ELF-1 (cell line): ENCODE results near the gene PRKG1.

Source experiments
- DNase-seq: peaks from one replicate; pipeline ENCODE4 v3.0.0-alpha.2; 2016; ENCODE audit warnings: low read depth, low spot score

PRKG1 gene

GRCh38 chr10:51920672-51921071, 846.4 kb downstream of the PRKG1 start:
- no peak for DNase-seq

- DNase-seq, result no peak
Measured at GRCh38 chr10:51924359-51924758, 850.1 kb downstream of the PRKG1 start.

GRCh38 chr10:51926337-51926736, 852.0 kb downstream of the PRKG1 start:
- no peak for DNase-seq

GRCh38 chr10:51928162-51928561, 853.9 kb downstream of the PRKG1 start:
- no peak for DNase-seq

GRCh38 chr10:51932530-51932929, 858.2 kb downstream of the PRKG1 start:
- DNase-seq, result no peak

- no peak for DNase-seq
Measured at GRCh38 chr10:51934373-51934772, 860.1 kb downstream of the PRKG1 start.

GRCh38 chr10:51935341-51935740, 861.1 kb downstream of the PRKG1 start:
- DNase-seq, result no peak

- DNase-seq, result no peak
Measured at GRCh38 chr10:51937308-51938140, 863.2 kb downstream of the PRKG1 start.

- no peak for DNase-seq
Measured at GRCh38 chr10:51950371-51950995, 876.2 kb downstream of the PRKG1 start.

- DNase-seq, result no peak
Measured at GRCh38 chr10:51950996-51951555, 876.8 kb downstream of the PRKG1 start.

GRCh38 chr10:51951601-51952000, 877.3 kb downstream of the PRKG1 start:
- DNase-seq, result no peak

- no peak for DNase-seq
Measured at GRCh38 chr10:51952056-51952455, 877.8 kb downstream of the PRKG1 start.

- DNase-seq, result no peak
Measured at GRCh38 chr10:51955696-51956095, 881.4 kb downstream of the PRKG1 start.

GRCh38 chr10:51956822-51957221, 882.5 kb downstream of the PRKG1 start:
- no peak for DNase-seq

GRCh38 chr10:51960494-51960895, 886.2 kb downstream of the PRKG1 start:
- no peak for DNase-seq

- no peak for DNase-seq
Measured at GRCh38 chr10:51961401-51961800, 887.1 kb downstream of the PRKG1 start.

- DNase-seq, result no peak
Measured at GRCh38 chr10:51964630-51965029, 890.3 kb downstream of the PRKG1 start.

GRCh38 chr10:51965451-51965850, 891.2 kb downstream of the PRKG1 start:
- no peak for DNase-seq

GRCh38 chr10:51972733-51973346, 898.6 kb downstream of the PRKG1 start:
- peak; percentile 18 for DNase-seq

- DNase-seq, result no peak
Measured at GRCh38 chr10:51980752-51981151, 906.5 kb downstream of the PRKG1 start.

GRCh38 chr10:51981731-51982130, 907.4 kb downstream of the PRKG1 start:
- no peak for DNase-seq

- no peak for DNase-seq
Measured at GRCh38 chr10:51983481-51983880, 909.2 kb downstream of the PRKG1 start.
